Mesodermal cell (in vitro differentiated cells): Measurements from ENCODE around the gene ABCC1.
"Not testable (repeated sequence)": the region's sequence is repeated elsewhere in the genome, so short reads cannot be mapped to it uniquely, and the experiment has no call there.

Experiments
- H3K27ac ChIP-seq: 2 replicates; pipeline ENCODE4 v1.7.0; 2013; ENCODE audit warnings: mild to moderate bottlenecking, low read depth, low read length, moderate library complexity; ENCODE audit not compliant: severe bottlenecking
- H3K36me3 ChIP-seq: 2 replicates; pipeline ENCODE4 v1.7.1; 2013; ENCODE audit warnings: mild to moderate bottlenecking, low read length, moderate library complexity; ENCODE audit not compliant: control insufficient read depth, insufficient read depth
- H3K4me1 ChIP-seq: one replicate; pipeline ENCODE4 v1.7.1; 2013; ENCODE audit warnings: mild to moderate bottlenecking, low read length; ENCODE audit not compliant: insufficient read depth, control insufficient read depth, poor library complexity, severe bottlenecking
- H3K4me3 ChIP-seq: 2 replicates; pipeline ENCODE4 v1.7.0; 2013; ENCODE audit warnings: low read length, control low read depth, mild to moderate bottlenecking; ENCODE audit not compliant: insufficient read depth, poor library complexity, severe bottlenecking; ENCODE audit errors: extremely low read depth
- H3K9me3 ChIP-seq: 2 replicates; pipeline ENCODE4 v1.7.1; 2013; ENCODE audit warnings: mild to moderate bottlenecking, low read length, moderate library complexity; ENCODE audit not compliant: control insufficient read depth
- WGBS, 2 experiments: methylation state at CpG; one replicate each; pipeline ENCODE4 v1.1.5; 2013; ENCODE audit warnings: missing lambda C conversion rate in 2 of 2; ENCODE audit not compliant: insufficient coverage in 2 of 2; 5-methylcytosine and 5-hydroxymethylcytosine counted together

Gene ABCC1

DNA sequence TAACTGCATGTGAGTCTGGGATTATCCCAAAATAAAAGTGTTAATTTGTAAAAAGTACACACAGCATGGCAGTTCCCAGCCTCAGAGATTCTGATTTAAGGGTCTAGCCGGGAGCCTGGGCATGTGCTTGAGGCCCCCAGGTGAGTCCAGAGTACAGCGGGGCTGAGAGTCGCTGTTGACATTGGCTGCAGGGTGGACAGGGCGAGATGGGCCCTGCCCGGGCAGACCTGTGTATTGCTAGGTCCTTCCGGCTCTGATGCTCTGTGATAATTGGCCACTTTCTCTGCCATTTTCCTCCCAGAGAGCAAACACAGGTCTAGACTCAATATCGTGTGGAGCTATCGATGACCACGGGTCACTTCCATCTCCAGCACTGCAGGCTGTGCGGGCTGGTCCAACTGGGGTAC, 200.3 kb downstream of the ABCC1 start:
- no peaks in the 10 kb centered on the region for H3K36me3 ChIP-seq
- H3K9me3 ChIP-seq: no peaks in the 10 kb centered on the region
- H3K27ac ChIP-seq: no peak overlapping the region
- no peak overlapping the region for H3K4me3 ChIP-seq
- no peaks in the 10 kb centered on the region for H3K4me1 ChIP-seq
- WGBS, 2 experiments: 97 to 98% methylated on average over 8 to 10 of the region's 10 CpGs

DNA sequence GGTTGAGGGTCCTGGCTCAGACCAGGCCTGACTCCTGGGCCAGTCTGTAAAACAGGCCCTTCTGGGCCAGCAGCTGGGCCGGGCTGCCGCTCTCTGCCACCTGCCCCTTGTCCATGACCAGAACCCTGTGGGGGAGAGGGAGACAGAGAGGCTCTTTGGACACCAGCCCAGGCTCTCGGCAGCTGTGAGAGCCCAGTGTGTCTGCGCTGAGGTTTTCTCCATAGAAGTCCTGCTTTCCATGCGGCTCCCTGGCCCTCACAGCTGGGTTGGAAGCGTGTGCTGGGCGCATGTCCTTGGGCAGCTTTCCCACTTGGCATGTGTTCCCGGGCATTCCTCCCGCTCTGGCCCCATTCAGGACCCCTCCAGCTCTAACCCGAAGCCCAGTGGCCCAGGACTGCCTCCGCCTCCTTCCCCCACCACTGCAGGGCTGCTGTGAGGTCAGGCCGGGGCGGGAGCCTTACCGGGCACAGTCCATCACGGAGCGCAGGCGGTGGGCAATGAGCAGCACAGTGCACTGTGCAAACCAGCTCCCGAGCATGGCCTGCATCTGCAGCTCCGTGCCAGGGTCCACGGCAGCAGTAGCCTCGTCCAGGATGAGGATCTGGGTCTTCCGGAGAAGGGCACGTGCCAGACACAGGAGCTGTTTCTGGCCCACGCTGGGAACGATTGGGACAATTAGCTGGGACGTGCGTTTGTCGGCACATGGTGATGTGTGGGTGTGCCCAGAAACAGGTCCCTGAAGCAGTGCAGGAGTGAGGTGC, 200.9 kb downstream of the ABCC1 start:
- Histone ChIP-seq H3K36me3 (no peaks in the 10 kb centered on the region), H3K9me3 (no peaks in the 10 kb centered on the region), H3K27ac (no peak overlapping the region), H3K4me3 (no peak overlapping the region), H3K4me1 (no peaks in the 10 kb centered on the region)
- 91 to 93% methylated on average over 23 to 27 of the region's 28 CpGs for WGBS, 2 experiments

DNA sequence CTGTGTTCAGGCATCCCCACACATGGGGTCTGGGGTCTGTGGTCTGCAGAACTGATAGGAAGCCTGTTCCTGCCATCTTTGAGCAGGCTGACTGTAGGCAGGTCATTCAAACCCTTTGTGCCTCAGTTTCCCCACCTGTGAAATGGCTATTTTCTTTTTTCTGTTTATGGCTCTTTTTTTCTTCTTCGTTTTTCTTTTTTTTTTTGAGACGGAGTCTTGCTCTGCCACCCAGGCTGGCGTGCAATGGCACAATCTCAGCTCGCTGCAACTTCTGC, 201.4 kb downstream of the ABCC1 start:
- no peaks in the 10 kb centered on the region for H3K36me3 ChIP-seq
- 86 to 90% methylated on average over 3 to 4 of the region's 4 CpGs for WGBS, 2 experiments

DNA sequence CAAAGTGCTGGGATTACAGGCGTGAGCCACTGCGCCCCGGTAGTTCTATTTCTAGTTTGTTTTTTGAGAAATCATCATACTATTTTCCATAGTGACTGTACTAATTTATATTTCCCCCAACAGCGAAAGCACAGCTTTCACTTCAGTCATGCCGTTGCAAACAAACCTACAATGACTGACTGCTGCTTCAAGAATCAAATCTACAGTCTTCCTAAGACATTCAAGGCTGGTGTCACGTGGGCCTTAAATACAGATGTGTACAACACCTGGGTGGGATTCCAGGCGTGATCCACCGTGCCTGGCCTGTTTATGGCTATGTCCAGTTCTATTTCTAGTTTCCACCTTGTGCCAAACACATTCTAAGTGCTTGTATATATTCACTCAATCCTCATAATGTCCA, 201.9 kb downstream of the ABCC1 start:
- 86 to 97% methylated on average over 4 to 5 of the region's 8 CpGs for WGBS, 2 experiments
- Histone ChIP-seq H3K9me3 (no peaks in the 10 kb centered on the region), H3K4me1 (no peaks in the 10 kb centered on the region), H3K36me3 (no peaks in the 10 kb centered on the region), H3K27ac (no peak overlapping the region), H3K4me3 (no peak overlapping the region)

More for the DNA sequence above, 201.4 kb downstream of the ABCC1 start:
- no peaks in the 10 kb centered on the region for H3K9me3 ChIP-seq
- H3K4me1 ChIP-seq: no peaks in the 10 kb centered on the region
- no peak overlapping the region for H3K27ac ChIP-seq
- no peak overlapping the region for H3K4me3 ChIP-seq

DNA sequence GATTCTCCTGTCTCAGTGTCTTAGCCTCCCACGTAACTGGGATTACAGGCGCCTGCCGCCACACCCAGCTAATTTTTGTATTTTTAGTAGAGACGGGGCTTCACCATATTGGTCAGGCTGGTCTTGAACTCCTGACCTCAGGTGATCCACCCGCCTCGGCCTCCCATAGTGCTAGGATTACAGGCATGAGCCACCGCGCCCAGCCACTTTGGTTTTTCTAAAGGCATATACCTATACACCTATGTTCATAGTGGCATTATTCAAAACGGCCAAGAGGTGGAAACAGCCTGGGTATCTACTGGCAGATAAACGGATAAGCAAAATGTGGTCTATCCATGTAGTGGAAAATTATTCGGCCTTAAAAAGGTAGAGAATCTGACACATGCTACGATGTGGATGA, 203.6 kb downstream of the ABCC1 start:
- H3K4me1 ChIP-seq, H3K36me3 ChIP-seq, H3K27ac ChIP-seq, H3K9me3 ChIP-seq, H3K4me3 ChIP-seq: not testable (repeated sequence)
- WGBS, 2 experiments: 91 to 97% methylated on average over 9 to 12 of the region's 12 CpGs

DNA sequence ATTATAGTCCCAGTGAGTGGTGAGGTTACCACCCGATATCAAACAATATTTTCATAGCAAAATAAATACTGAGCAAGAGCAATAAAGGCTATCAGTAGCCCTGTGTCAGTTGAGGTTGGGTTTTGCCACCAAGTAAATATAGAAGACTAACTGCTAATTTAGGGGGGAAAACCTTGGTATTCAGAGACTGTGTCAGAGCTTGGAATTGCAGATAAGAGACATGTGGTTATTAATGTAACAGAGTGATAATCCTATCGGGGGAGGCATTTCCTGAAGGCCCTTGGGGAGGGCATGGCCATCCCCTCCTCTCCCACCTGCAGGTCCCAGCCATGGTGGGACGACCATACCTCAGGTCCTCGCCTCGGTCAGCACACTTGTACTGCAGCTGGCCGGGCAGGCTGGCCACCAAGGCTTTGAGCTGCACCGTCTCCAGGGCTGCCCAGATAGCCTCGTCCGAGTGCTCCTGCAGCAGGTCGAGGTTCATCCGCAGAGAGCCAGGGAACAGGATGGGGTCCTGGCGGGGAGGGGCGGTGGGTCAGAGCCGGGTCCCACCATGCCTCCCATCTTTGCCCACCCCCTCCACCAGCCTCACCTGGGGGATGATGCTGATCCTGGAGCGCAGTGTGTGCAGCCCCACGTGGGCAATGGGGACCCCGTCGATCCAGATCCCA, 205.0 kb downstream of the ABCC1 start:
- WGBS, 2 experiments: 84 to 85% methylated on average over 7 to 17 of the region's 18 CpGs
- Histone ChIP-seq H3K4me3 (no peak overlapping the region), H3K9me3 (peaks cover 21% of the 10 kb centered on the region), H3K36me3 (no peaks in the 10 kb centered on the region), H3K27ac (no peak overlapping the region), H3K4me1 (no peaks in the 10 kb centered on the region)

DNA sequence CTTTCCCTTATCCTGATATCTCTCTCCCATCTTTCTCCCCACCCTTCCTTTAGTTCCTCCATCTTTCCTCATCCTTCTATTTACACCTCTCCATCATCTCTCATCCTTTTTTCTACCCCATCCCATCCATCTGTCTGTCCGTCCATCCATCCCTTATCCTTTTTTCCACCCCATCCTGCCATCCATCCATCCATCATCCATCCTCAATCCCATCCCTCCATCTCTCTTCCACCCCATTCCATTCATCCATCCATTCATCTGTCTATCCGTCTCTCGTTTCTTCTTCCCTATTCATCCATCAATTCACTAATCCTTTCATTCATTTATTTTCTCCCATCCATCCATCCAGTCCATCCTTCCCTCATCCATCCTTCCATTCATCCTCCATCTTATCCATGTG, 205.8 kb downstream of the ABCC1 start:
- Histone ChIP-seq H3K36me3 (no peaks in the 10 kb centered on the region), H3K4me1 (no peaks in the 10 kb centered on the region), H3K9me3 (peaks cover 29% of the 10 kb centered on the region), H3K4me3 (no peak overlapping the region), H3K27ac (no peak overlapping the region)
- 88 to 91% methylated on average over 3 of the region's 3 CpGs for WGBS, 2 experiments

DNA sequence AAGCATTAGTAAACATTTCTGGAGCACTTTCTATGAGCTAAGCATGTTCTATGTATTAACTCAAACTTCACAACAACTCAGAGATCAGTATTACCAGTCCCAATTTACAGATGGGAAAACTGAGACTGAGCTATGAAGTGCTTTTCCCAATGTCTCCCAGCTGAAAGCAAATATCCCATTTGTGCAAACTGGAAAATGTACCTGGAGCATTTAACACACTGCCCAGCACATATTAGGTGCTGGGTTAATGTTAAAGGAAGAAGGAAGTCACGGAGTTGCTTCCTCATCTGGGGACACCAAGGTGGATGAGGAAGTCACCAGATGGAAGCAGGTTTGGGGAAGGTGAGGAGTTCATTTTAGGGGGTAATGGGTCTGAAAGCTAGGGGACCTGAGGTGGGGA, 207.8 kb downstream of the ABCC1 start:
- Histone ChIP-seq H3K9me3 (peaks cover 33% of the 10 kb centered on the region), H3K36me3 (no peaks in the 10 kb centered on the region), H3K27ac (no peak overlapping the region), H3K4me1 (no peaks in the 10 kb centered on the region), H3K4me3 (no peak overlapping the region)
- WGBS, 2 experiments: 100% methylated on average over 1 of the region's 1 CpG; no CpG with 5 or more reads in 1 of the 2 experiments

DNA sequence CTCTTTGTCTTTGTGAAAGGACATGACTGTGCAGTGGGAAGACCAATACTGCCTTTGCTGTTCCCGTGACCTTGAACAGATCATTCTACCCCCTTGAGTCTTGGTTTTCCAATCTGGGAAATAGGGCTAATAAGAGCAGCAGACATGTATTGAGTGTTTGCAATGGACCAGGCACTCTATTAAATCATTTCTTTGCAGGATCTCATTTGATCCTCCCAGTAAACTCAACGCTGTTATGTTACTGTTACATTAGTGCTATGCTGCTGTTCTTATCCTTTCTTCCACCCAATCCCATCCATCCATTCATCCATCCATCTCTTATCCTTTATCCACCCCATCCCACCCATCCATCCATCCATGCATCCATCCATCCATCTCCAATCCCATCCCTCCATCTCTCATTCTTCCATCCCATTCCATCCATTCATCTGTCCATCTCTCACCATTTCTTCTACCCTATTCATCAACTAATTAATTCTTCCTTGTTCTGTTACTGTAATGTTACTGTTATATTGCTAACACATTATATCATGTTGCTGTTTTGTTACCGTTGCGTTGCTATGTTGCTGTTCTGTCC, 208.8 kb downstream of the ABCC1 start:
- Histone ChIP-seq H3K4me3 (no peak overlapping the region), H3K4me1 (no peaks in the 10 kb centered on the region), H3K36me3 (no peaks in the 10 kb centered on the region), H3K9me3 (peaks cover 33% of the 10 kb centered on the region), H3K27ac (no peak overlapping the region)
- WGBS, 2 experiments: 69 to 72% methylated on average over 2 of the region's 4 CpGs

DNA sequence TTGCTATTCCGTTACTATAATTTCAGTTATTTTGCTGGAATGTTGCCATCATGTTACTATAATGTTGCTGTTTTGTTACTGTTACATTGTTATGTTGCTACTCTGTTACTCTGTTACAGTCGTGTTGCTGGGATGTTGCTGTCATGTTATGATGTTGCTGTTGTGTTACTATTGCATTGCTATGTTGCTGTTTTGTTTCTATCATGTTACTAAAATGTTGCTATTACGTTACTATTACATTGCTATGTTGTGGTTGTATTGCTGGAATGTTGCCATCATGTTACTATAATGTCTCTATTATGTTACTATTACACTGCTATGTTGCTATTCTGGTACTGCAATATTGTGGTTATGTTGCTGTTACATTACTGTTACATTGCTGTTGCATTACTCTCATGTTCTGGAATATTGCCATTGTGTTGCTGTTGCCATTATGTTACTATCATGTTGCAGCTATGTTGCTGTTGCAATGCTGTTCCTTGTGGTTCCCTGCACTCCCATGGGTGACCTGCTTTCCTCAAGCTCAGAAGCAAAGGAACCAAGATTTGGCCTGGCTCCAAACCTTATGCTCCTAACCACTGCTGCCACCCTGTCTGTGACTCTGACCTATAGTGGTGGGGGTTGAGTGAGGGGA, 209.4 kb downstream of the ABCC1 start:
- Histone ChIP-seq H3K4me3 (no peak overlapping the region), H3K4me1 (no peaks in the 10 kb centered on the region), H3K27ac (no peak overlapping the region), H3K9me3 (peaks cover 33% of the 10 kb centered on the region), H3K36me3 (no peaks in the 10 kb centered on the region)
- WGBS, 2 experiments: 67 to 82% methylated on average over 1 to 2 of the region's 3 CpGs
